Measurements from ENCODE around the gene ZBTB9.
"Not testable (repeated sequence)": the region's sequence is repeated elsewhere in the genome, so short reads cannot be mapped to it uniquely, and the experiment has no call there.

The ZBTB9 gene

GRCh38 chr6:33466075-33466735 lies 11.8 kb downstream of the ZBTB9 start:
- DNase-seq (ENCODE audit: low spot score) = no peak

- no peak for DNase-seq (ENCODE audit: low spot score)
Measured at GRCh38 chr6:33467091-33467490, 12.7 kb downstream of the ZBTB9 start.

GRCh38 chr6:33469661-33470060 lies 15.3 kb downstream of the ZBTB9 start:
- DNase-seq (ENCODE audit: low spot score) = no peak

- DNase-seq (ENCODE audit: low spot score) = no peak
Measured at GRCh38 chr6:33477864-33478263, 23.5 kb downstream of the ZBTB9 start.

GRCh38 chr6:33481192-33481591 lies 26.8 kb downstream of the ZBTB9 start:
- DNase-seq (ENCODE audit: low spot score) = no peak

GRCh38 chr6:33482620-33483019 lies 28.2 kb downstream of the ZBTB9 start:
- not testable (repeated sequence) for DNase-seq (ENCODE audit: low spot score)

- no peak for DNase-seq (ENCODE audit: low spot score)
Measured at GRCh38 chr6:33483678-33484077, 29.3 kb downstream of the ZBTB9 start.

GRCh38 chr6:33484673-33485262 lies 30.4 kb downstream of the ZBTB9 start:
- DNase-seq (ENCODE audit: low spot score) = not testable (repeated sequence)

- not testable (repeated sequence) for DNase-seq (ENCODE audit: low spot score)
Measured at GRCh38 chr6:33485680-33486079, 31.3 kb downstream of the ZBTB9 start.

GRCh38 chr6:33488339-33488738 lies 34.0 kb downstream of the ZBTB9 start:
- no peak for DNase-seq (ENCODE audit: low spot score)

GRCh38 chr6:33490198-33490597 lies 35.8 kb downstream of the ZBTB9 start:
- no peak for DNase-seq (ENCODE audit: low spot score)

- DNase-seq (ENCODE audit: low spot score) = no peak
Measured at GRCh38 chr6:33490621-33491020, 36.2 kb downstream of the ZBTB9 start.

GRCh38 chr6:33492093-33492492 lies 37.7 kb downstream of the ZBTB9 start:
- DNase-seq (ENCODE audit: low spot score) = no peak

GRCh38 chr6:33497157-33497556 lies 42.8 kb downstream of the ZBTB9 start:
- DNase-seq (ENCODE audit: low spot score) = no peak

- no peak for DNase-seq (ENCODE audit: low spot score)
Measured at GRCh38 chr6:33502486-33502885, 48.1 kb downstream of the ZBTB9 start.

GRCh38 chr6:33504486-33504885 lies 50.1 kb downstream of the ZBTB9 start:
- DNase-seq (ENCODE audit: low spot score) = no peak

GRCh38 chr6:33505548-33506370 lies 51.4 kb downstream of the ZBTB9 start:
- DNase-seq (ENCODE audit: low spot score) = no peak

Data from CD4-positive, alpha-beta T cell treated with Interleukin-15 for 4 hours (primary cell).